HG03139 (cell line): ENCODE results near the gene CCL19.

Source experiments
- ATAC-seq: cut with Tn5 transposase; IDR thresholded peaks from one replicate; pipeline ENCODE4 v1.9.1; 2021; ENCODE audit not compliant: unreplicated experiment

Gene CCL19

DNA sequence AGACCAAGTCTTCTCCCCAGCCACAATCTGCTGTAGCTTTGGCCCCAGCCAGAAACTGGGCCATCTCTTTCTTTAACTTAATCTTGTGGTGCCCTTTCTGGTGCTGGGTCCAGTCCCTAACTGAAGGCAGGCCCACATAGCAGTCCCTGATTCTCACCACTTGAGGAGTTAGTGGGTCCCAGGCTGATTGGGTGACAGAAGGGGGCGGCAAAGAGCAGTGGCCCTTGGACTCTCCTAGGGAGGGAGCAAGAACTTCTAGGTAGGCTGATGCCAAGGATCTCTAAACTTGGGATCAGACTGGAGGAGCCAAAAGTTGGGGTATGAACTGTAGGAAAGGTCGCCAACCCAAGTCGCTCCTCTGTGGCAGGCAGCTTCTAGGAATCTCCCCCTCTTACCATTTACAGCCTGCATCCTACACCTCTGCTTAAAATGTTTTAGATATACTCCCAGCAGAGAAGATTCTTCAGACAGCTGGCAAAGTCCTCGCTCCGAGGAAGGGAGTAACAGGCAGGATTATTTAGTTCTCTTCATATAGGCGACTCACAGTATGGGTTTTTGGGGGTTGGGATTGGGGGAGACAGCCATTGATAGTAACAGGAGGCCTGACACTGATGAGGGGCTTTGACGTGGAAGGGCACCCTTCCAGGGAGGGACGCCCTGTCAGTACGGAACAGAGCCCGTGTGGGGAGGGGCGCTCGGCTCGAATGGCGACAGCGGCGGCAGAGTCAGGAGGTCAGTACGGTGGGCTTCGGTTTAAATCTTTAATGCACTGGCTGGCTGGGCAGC is 26.6 kb downstream of the CCL19 start:
- no peak for ATAC-seq

DNA sequence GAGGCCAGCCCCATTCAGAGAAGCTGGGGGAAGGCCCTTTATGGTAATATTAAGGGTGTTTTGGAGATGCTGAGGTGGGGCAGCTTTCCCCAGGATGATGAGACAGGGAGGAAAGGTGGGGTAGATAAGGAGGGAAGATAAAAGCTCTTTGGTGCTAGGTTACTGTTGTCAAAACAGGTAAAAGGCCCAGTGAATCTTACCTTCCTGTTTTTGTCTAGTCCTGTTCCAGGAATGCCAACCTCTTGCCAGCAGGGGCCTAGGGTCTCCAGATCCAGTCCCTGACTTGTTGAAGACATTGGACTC is 27.8 kb downstream of the CCL19 start:
- ATAC-seq, result no peak

DNA sequence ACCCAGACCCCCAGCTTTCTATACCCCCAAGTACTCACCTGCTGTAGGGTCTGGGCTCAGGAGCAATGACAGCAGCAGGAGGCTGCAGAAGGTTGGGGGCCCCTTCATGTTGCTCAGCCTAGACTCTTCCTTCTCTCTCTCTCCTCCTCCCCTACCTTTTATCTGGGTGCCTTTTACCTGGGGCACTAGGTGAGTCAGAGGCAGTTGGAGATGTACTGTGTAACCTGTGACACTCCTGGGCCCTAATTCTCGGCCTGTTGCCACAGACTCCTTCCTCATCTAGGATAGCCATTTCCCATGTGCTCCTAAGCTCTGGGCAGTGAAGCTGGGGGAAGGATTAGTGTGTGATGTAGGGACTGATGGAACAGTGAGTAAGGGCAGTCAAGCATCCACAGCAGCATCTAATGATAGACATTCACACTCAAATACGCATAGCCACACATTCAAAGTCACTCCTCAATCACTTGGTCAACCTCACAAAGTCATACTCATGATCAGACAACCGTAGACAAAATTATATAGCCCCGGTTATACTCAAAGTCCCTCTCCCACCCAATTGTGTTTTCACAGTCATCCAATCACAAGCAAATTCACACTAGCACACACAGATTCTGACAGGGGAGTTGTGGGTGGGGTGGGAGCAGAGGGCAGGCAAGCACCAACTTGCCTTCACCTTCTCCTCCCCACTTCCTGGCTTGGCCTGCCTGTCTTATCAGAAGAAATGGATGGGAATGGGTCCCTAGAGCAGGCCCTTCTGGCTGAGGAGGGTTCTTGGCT is 28.4 kb downstream of the CCL19 start, which contains the start of gene CCL27:
Gene CCL27 (minus strand): TSS at position 132 of the 777 bp plus-strand sequence. CDS start 24 bp downstream, at position 108.
- ATAC-seq, result no peak

DNA sequence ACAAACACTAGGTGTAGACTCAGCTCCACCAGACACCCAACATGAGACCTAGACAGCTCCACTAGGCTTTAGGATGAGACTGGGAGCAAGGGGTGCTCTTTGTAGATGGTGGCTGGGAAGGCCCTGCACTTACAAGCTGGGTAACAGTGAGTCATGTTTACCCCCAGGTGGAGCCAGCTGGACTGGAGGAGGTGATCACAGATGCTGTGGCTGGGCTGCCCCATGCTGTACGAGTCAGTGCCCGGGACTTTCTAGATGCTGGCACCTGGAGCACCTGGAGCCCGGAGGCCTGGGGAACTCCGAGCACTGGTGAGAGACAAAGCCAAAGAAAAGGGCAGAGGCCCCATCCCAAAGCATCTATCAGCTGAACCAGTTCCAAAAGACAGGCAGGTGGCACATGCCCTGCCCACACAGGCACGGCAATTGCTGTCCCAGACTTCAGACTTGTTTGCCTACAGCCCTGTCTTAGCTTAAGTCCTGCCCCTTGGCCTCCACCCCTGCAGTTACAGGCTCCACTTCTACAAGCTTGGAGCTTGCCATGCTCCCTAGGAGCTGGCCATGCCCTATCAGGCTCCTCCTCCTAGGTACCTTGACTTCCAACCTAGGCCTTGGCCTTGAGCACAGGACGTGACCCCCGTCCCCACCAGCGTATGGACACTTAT is 31.4 kb downstream of the CCL19 start:
- ATAC-seq, result no peak

DNA sequence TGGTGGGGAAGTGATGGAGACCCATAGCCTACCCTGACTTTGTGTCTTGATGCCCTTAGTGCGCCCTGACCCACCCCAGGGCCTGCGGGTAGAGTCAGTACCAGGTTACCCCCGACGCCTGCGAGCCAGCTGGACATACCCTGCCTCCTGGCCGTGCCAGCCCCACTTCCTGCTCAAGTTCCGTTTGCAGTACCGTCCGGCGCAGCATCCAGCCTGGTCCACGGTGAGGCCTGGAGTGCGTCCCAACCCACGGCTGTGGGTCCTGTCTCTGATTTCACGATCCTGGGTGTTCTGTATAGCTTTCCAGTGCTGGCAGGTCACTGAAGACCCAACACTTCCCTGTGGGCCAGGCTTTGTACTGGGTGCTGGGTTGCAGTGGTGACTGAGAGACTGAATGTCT is 32.6 kb downstream of the CCL19 start:
- no peak for ATAC-seq

DNA sequence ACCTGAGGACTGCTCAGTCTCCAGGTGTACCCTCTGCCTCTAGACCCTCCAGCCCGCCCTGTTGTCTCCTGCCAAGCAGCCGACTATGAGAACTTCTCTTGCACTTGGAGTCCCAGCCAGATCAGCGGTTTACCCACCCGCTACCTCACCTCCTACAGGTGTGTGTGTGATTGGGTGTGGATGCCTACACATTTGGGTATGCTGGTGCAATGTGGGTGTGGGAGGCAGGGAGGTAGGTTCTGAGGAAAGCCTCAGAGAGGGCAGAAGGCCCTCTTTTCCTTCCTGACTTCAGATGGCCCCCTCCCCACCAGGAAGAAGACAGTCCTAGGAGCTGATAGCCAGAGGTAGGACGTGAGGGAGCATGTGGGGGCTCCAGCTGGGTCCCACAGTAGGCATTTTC is 34.1 kb downstream of the CCL19 start:
- no peak for ATAC-seq

DNA sequence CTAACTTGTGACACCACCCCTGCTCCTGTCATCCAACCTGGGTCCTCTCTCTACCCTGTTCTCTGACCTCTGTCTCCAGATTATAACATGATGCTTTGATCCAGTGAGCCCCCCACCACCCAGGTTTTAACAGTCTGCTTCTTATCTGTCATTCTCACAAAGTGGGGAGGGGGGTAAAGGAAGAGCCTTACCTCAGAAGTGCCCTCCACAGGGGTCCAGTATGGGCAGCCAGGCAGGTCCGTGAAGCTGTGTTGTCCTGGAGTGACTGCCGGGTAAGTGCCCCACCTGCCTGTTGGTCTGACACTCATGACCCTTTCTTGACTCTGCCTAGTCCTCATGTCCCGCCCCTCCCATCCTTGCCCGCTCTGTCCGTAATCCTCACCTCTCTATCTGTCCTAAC is 35.7 kb downstream of the CCL19 start:
- no peak for ATAC-seq

DNA sequence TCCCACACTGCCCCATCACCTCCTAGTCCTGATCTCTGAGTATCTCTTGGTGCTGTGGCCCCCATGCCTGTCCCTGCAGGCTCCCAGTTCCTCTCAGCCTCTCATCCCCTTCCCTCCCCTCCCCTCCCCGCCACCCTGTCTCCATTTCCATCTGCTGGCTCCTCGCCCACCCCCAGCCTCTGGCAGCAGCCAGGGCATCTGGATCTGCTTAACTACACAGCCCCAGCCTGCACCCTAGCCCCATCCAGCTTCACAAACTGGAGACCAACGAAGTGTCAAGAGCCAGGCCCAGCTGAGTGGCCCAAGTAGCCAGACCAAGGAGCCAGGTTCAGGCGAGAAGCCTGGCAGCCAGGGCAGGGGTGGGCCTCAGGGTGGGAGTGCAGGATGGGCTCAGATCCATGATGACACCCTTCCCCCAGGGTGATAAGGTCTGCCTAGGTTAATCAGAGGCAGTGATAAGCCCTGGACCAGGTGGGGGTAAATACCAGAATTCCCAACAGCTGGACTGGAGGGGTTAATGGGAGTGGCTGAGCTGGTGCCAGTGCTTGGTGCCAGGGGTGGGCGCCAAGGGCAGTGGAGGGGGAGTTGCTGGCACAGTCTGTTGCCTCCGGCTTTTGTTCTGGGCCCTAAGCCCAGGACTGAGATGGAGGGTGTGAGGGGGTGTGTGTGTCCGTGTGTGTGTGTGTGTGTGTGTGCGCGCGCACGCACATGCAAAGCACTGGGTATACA is 36.6 kb downstream of the CCL19 start:
- ATAC-seq, result no peak

DNA sequence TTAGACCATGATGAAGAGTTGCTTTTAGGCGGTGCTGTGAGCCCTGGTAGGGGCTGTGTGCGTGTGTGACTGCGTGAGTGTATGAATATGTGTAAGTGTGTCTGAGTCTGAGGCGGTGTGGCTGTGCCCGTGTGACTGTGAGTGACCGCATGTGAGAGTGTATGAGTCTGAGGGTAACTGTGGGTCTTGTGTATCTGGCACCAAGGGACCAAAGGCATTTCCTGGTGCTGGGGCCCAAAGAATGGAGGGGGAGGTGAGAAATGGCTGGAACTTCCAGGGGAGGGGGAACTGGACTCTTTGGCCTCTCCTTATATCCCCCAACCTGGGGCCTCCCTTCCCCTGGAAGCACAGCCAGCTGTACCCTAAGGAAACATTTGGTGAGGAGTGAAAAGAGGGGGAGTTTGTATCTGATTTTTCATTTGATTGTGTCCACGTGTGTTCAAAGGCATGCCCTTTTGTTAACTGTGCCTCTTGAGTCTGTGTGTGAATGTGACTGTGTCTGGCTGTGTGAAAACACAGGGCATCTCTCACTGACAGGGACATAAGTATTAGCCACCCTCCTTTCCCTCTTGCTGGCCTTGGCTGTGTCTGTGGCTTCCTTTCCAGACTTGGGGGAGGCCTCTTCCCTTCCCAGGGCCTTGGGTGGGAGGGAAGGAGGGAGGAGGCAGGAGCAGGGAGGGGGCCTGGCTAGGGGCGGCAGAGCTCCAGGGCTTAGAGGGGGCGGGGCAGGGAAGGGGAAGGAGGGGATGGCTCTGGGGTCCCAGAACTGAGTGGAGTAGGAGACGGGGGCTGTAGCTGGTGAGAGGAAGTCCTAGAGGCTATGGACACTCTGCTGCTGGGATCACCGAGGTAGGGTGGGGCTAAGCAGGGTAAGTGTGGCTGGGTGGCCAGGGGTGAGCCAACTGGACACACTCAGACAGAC is 37.7 kb downstream of the CCL19 start:
- ATAC-seq, result no peak

DNA sequence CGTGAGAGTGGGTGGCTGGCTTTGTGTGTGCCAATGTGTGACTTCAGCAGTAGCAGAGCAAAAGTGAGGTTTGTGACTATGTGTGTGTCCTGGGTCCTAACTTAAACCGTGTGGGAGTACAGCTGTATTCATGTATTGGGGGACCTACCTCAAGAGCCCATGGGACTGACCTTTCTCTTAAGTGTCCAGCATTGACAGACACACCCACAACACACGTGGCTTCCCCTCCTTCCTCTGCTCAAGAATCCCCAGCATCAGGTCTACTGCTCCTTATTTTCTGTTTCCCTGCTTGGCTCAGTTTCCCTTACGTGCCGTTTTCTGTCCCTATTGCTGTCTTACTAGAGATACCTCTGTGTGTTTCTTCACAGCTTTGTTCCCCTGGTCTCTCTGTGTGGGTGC is 38.5 kb downstream of the CCL19 start:
- ATAC-seq, result no peak

DNA sequence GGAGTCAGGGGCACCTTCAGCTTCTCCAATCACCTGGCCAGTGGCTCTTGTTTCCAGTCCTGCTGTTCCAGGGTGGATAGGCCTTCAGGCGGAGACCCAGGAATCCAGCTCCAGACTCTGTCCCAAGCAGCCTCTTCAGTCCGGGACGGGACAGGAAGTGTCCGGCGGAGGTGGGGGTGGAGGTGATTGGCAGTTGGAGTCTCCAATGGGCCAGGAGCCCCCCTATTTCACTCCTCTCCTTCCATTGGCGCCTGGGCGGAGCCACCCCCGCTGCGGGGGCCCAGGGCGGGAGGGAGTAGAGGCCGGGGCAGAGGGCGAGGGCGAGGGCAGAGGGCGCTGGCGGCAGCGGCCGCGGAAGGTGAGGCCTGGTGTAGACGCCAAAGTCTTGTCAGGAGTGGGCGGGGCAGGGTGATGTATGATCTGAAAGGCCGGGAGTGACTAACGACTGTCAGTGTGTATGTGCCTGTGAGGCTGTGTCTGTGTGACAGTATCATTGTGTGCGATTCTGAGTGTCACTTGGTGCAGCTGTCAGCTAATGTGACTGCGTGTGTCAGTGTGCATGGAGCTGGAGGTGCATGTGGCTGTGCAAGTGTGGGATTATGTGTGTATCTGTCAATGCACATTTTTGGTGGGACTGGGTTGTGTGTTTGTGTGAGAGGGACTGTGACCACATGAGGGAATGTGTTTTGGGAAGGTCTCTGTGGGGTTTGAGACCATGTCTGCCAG is 39.0 kb downstream of the CCL19 start, which contains the start of gene IL11RA:
Gene IL11RA (plus strand): TSS at position 310 of the 726 bp plus-strand sequence. CDS start 3,033 bp downstream, outside the sequence.
- ATAC-seq, result no peak

DNA sequence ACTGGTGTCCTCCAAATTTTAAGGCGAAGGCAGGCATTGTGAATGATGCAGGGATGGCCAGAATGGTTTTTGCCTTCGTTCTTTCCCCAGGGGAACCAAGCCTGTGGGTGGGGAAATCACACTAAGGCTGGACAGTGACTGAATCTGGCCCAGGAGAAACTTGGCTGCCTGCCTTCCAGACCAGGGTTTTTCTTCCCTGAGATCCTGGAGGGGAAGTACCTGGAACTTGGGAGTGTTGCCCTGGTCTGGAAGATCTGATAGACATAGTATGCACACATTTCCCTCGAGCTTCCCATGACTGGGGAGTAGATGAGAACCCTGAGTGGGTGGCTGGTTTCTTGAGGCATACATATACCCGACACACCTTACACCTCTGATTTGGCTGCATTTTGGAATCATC is 39.8 kb downstream of the CCL19 start:
- ATAC-seq, result no peak

DNA sequence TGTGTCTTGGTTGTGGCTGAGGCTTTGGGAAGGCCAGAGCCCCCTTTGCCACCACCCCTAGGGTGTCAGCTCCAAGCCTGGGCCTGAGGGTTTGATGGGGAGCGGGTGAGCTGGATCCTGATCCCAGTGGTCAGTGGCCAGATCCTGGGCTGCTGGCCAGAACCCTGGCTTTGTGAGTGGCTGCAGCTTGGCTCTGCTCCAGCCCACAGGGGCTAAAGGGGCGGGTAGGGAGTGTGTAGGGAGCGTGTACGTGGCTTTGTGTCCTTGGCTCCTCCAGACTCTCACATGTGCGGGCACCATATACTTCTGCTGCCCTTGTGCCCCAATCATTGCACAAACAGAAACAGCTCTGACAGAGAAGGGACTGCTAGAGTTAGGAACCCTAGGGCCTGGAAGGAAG is 40.3 kb downstream of the CCL19 start:
- ATAC-seq, result no peak

DNA sequence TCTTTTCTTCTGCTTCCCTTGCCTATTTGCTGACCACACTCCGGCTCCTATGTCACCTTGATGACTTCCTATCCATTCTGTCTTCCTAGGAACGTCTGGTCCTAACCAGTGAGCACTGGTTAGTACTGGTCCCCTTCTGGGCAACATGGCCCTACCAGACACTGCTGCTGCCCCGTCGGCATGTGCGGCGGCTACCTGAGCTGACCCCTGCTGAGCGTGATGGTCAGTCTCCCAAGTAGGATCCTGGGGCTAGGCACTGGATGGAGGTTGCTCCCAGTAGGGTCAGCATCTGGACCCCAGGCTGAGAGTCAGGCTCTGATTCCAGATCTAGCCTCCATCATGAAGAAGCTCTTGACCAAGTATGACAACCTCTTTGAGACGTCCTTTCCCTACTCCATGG is 42.4 kb downstream of the CCL19 start:
- ATAC-seq, result no peak

DNA sequence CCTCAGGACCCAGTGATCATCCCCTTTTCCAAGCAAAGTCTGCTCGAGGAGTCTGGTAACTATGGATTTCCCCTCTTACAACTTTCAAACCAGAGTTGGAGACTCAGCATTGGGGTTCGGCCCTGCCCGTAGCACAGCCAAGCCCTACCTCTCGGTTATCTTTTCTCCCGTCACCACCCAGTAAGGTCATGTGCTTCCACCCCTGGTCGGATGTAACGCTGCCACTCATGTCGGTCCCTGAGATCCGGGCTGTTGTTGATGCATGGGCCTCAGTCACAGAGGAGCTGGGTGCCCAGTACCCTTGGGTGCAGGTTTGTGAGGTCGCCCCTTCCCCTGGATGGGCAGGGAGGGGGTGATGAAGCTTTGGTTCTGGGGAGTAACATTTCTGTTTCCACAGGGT is 43.4 kb downstream of the CCL19 start:
- ATAC-seq, result no peak

DNA sequence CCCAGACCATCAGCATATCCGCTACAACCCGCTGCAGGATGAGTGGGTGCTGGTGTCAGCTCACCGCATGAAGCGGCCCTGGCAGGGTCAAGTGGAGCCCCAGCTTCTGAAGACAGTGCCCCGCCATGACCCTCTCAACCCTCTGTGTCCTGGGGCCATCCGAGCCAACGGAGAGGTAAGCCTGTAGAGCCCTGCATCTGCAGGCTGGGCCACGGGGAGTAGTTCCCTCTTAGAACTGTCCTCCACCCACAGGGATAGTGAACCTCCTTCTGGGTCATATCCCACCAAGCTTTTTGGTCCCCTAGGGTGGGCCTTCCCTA is 44.0 kb downstream of the CCL19 start:
- no peak for ATAC-seq

DNA sequence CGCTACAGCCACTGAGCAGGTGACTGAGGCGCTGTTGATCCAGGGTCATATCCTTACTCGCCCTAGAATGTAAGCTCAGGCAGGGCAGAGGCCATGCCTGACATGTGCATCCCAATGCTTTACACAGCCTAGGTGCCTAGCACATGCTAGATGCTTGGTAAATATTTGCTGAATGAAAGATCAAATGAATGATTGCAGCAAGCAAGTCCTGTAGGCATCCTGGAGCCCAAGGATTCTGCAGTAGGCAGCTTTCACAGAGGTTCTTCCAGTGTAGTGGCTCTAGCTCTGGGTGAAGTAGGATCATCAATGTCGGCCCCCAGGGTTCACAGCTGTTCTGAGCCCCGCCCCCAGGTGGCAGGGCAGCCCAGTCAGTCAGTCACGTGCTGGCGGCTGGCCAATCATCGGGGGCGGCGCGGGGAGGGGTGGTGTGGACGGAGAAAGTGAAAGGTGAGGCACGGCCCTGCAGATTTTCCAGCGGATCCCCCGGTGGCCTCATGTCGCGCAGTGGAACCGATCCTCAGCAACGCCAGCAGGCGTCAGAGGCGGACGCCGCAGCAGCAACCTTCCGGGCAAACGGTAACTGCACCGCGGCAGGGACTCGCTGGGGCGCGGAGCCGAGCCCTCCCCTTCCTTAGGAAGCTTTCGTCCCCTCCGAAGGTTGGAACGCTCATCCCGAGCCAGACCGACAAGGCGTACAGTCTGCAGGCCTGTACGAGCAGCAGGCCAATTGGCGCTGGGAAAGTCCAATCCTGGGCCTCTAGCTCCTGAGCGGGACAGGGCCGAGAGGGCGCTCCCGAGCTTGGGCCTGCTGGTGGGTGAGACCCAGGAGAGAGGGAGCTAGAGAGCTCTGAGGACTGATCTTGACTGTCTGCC is 44.6 kb downstream of the CCL19 start, which contains the start of gene GALT:
Gene GALT (plus strand): TSS at position 465 of the 873 bp plus-strand sequence. CDS start 30 bp downstream, at position 495.
- ATAC-seq, result peak; percentile 80

DNA sequence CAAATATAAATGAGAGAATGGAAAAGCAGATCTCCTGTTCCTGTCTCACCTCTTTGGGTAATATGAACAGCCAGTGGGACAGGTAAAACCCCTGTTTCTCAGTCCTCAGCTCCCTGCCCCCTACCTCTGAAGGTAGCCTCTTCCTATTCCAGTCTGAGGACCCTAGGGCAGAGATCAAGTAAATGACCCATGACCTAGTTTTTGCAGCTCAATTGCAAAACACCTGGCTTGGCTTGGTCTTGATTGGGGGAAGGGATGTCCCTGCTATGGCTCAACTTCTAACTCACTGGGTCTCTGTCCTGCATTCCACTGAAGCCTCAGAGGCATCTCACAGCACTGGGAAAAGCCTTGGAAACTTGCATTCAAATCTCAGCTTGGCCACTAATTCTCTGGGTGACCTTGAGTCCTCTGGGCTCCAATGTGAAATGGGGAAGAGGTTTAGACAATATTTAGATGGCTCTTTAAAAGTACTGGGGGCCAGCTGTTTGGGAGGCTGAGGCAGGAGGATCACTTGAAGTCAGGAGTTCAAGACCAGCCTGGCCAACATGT is 46.2 kb downstream of the CCL19 start:
- ATAC-seq, result no peak
